PC-3 (cell line): ENCODE results near the gene QRICH1.

Experiments
- CTCF ChIP-seq: fragments of 300-600 bp; sonication (generic); conservative IDR thresholded peaks from 2 replicates; pipeline ENCODE4 v1.5.1; 2017; ENCODE audit warnings: antibody characterized with exemption, low read depth, mild to moderate bottlenecking, low read length
- EZH2 ChIP-seq: fragments of 300-600 bp; sonication (generic); IDR thresholded peaks from one replicate; pipeline ENCODE4 v1.6.1; 2017; ENCODE audit warnings: antibody characterized with exemption, mild to moderate bottlenecking, low read length; ENCODE audit not compliant: unreplicated experiment

GRCh38 chr3:49022688-49023171 lies 71.1 kb downstream of the QRICH1 start:
- TF ChIP-seq CTCF (no peak), EZH2 (no peak)
